Right hindlimb (tissue), 1 donor: ENCODE results near the gene OLIG1.

Source experiments
- DNase-seq: peaks from one replicate; pipeline ENCODE4 v3.0.0-alpha.2; 2018

OLIG1 gene

GRCh38 chr21:33069994-33070743, at the start of gene OLIG1:
Gene OLIG1, plus strand, starts transcription at chr21:33070141. Its CDS starts 106 bp downstream, at chr21:33070247.
- peak; percentile 33 for DNase-seq

GRCh38 chr21:33020558-33021100, 49.3 kb upstream of the OLIG1 start:
- DNase-seq = no peak

GRCh38 chr21:33021150-33021549, 48.8 kb upstream of the OLIG1 start:
- DNase-seq = no peak

GRCh38 chr21:33021667-33022066, 48.3 kb upstream of the OLIG1 start:
- no peak for DNase-seq

GRCh38 chr21:33022489-33022827, 47.5 kb upstream of the OLIG1 start:
- DNase-seq = no peak

GRCh38 chr21:33022828-33023573, 46.9 kb upstream of the OLIG1 start:
- DNase-seq = no peak

- DNase-seq = no peak
Observed at GRCh38 chr21:33023574-33024200, 46.3 kb upstream of the OLIG1 start.

GRCh38 chr21:33024201-33025103, 45.5 kb upstream of the OLIG1 start:
- no peak for DNase-seq

GRCh38 chr21:33025106-33025488, 44.8 kb upstream of the OLIG1 start:
- DNase-seq = no peak

- no peak for DNase-seq
Observed at GRCh38 chr21:33025489-33026442, 44.2 kb upstream of the OLIG1 start, which contains the start of gene OLIG2. Gene OLIG2, plus strand, starts transcription at chr21:33025935. Its CDS starts 928 bp downstream, at chr21:33026863.

GRCh38 chr21:33026443-33026858, 43.5 kb upstream of the OLIG1 start:
- DNase-seq = no peak

- no peak for DNase-seq
Observed at GRCh38 chr21:33026878-33027400, 43.0 kb upstream of the OLIG1 start.

GRCh38 chr21:33027401-33028286, 42.3 kb upstream of the OLIG1 start:
- no peak for DNase-seq

GRCh38 chr21:33028287-33028670, 41.7 kb upstream of the OLIG1 start:
- DNase-seq = no peak

GRCh38 chr21:33028773-33029384, 41.1 kb upstream of the OLIG1 start:
- DNase-seq = no peak

GRCh38 chr21:33029385-33029921, 40.5 kb upstream of the OLIG1 start:
- no peak for DNase-seq

GRCh38 chr21:33029975-33030461, 39.9 kb upstream of the OLIG1 start:
- no peak for DNase-seq

GRCh38 chr21:33030633-33031032, 39.3 kb upstream of the OLIG1 start:
- DNase-seq = no peak
